Activated T-cell treated with anti-CD3 and anti-CD28 coated beads for 48 hours (primary cell): ENCODE data around the gene CDK7.
"Not testable (repeated sequence)": the region's sequence is repeated elsewhere in the genome, so short reads cannot be mapped to it uniquely, and the experiment has no call there.

Experiments used
- DNase-seq: peaks from one replicate; pipeline ENCODE4 v3.0.0-alpha.2; 2020; ENCODE audit warnings: low read depth

Gene CDK7

DNA sequence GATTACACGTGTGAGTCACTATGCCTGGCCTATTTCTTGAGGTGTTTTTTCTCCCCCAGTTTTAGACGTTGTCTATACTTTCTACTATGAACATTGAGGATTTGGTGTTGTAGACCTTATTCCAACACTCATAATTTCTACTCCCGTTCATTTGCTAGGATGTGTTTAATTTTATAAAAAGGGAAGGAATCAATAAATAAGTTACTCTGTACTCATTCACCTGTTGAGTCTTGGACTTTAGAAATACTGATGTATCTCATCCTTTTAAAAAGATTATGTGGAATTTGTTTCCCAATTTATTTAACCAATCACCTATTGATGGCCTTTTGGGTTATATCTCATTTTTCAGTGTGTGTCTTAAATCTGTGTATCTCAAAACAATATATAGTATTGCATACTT is 3.2 kb downstream of the CDK7 start:
- DNase-seq = no peak

DNA sequence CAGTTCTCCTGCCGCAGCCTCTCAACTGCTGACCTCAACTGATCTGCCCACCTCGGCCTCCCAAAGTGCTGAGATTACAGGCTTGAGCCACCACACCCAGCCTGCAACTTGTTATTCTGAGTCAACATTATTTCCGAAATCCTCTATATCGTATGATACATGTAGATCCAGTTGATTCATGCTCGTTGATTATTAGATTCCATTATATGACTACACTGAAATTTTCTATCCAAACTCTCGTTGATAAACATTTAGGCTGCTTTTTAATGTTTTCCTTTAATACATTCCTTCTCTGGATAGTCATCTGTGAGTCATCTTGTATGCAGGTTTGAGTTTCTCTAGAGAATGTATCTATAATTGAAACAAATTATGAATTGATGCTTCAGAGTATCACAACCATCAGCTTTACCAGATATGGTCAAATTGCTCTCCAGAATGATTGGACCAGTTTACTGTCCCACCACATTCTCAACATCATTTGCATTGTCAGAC is 4.1 kb downstream of the CDK7 start:
- no peak for DNase-seq

DNA sequence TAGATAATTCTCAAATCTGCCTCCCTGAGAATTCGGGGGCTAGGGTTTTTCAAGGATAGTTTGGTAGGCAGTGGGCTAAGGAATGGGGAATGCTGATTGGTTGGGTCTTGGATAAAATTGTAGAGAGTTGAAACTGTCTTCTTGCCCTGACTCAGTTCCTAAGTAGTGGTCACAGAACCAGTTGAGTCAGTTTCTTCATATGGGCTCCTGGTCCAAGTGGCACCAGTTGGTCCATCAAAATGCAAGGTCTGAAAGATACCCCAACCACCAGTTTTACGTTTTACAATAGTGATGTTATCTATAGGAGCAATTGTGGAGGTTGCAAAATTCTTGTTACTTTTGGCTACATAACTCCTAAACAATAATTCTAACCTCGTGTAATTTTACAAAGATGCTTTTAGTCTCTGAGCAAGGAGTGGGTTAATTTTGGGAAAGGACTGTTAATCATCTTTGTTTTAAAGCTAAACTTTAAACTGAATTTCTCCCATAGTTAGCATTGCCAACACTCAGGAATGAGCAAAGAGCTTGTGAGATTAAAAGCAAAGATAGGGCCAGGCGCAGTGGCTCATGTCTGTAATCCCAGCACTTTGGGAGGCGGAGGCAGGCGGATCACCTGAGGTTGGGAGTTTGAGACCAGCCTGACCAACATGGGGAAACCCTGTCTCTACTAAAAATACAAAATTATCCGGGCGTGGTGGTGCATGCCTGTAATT is 7.7 kb downstream of the CDK7 start:
- DNase-seq = no peak

GRCh38 chr5:69245031-69245430 is 10.3 kb downstream of the CDK7 start:
- DNase-seq = no peak

- DNase-seq = no peak
Observed at GRCh38 chr5:69248019-69248418, 13.3 kb downstream of the CDK7 start.

- no peak for DNase-seq
Observed at GRCh38 chr5:69250593-69250992, 15.9 kb downstream of the CDK7 start.

- DNase-seq = no peak
Observed at GRCh38 chr5:69252437-69252836, 17.8 kb downstream of the CDK7 start.

- not testable (repeated sequence) for DNase-seq
Observed at GRCh38 chr5:69255940-69256339, 21.3 kb downstream of the CDK7 start.

DNA sequence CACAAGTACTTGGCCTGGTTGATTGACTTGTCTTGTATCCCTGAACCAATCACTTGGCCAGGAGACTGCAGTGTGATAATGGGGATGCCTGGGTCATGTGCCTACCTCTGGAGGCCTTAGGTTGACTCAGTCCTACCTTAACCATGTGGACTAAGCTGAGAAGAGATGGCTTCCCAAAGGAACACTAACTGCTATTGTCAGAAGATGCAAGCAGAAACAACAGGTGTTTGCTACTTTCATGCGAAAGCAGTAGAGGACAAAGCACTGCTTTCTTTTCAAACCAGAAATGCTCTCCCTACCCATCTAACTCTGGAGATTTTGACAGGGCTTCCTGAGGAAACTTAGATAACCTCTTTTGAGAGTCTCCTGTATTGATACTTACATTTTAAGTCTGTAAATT is 22.9 kb downstream of the CDK7 start:
- no peak for DNase-seq

DNA sequence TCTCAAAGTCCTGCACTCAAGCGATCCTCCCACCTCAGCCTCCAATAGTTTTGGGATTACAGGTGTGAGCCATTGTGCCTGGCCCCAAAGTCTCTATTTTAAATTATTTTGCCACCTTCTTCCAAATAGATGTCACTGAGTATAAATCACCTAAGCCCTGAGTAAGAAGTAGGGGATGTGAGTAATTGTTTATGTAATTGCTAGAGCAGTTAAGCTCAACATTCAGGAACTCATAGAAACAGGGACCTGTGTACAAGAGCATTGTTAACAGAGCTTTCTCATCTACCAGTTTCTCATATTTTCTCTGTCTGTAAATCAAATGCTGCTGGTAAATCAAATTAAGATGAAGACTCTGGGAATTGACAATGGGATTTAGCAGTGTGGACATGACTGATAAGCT is 26.3 kb downstream of the CDK7 start:
- no peak for DNase-seq

DNA sequence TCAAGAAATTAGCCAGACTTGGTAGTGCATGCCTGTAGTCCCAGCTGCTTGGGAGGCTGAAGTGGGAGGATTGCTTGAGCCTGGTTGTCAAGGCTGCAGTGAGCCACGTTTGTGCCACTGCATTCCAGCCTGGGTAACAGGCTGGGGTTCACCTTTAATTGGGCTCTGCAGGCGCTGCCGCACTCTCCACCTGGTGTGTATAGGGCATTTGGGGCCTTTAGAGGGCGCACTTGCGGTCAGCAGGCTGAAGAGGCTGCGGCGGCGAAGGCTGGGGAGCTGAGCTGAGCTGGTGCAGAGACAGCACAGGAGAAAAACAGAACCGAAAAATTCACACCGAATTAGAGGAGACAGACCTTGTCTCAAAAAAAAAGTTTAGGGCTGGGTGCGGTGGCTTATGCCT is 31.2 kb downstream of the CDK7 start:
- no peak for DNase-seq

DNA sequence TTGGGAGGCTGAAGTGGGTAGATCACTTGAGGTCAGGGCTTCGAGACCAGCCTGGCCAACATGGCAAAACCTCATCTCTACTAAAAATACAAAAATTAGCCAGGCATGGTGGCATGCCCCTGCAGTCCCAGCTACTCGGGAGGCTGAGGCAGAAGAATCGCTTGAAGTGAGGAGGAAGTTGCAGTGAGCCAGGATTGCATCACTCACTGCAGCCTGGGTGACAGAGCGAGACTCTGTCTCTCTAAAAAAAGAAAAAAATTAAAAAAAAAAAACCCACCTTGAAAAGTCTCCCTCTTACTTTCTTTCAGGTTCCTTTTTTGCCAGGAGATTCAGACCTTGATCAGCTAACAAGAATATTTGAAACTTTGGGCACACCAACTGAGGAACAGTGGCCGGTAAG is 34.2 kb downstream of the CDK7 start:
- no peak for DNase-seq

- no peak for DNase-seq
Observed at GRCh38 chr5:69270840-69271239, 36.2 kb downstream of the CDK7 start.

GRCh38 chr5:69271376-69271775 is 36.7 kb downstream of the CDK7 start:
- DNase-seq = no peak

- DNase-seq = no peak
Observed at GRCh38 chr5:69275563-69275962, 40.9 kb downstream of the CDK7 start.

DNA sequence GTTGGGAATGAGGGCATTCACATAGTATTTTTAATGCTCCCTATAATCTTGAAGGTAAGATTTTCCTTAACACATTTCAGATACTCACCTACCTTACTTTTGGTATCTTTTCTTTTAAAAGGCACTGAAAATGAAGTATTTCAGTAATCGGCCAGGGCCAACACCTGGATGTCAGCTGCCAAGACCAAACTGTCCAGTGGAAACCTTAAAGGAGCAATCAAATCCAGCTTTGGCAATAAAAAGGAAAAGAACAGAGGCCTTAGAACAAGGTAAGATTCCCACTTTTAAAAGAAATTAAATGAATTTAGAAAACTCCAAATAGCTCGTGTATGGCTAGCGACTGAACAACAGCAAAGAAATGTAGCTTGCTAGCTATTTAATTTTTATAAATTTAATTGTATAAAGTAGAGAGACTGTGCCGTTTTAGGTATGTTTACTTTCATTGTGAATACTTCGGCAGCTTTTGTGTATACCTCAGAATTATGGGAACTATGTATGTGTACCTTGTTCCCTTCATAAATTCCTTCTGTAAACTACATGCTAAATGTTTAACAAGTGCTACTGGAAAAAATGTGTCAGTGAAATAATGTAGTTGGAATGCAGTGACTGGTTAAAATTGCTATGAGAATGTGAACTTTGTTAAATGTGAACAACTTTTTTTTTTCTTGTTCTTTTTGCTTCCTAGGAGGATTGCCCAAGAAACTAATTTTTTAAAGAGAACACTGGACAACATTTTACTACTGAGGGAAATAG is 41.9 kb downstream of the CDK7 start:
- no peak for DNase-seq

DNA sequence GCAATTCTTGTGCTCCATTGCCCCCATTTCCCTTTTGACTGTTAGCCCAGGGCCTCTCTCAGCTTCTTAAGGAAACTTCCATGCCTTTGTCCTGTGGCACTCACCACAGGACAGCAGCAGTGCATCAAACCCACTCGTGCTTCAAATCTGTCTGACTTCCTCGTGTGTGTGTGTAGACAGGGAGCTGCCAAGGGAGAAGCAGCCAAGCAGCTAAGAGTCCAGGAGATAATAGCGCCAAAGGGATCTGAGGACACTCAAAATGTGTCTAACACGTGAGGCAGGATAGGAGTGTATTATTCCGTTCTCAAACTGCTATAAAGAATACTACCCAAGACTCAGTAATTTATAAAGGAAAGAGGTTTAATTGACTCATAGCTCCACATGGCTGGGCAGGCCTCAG is 44.8 kb downstream of the CDK7 start:
- no peak for DNase-seq

- DNase-seq = no peak
Observed at GRCh38 chr5:69281114-69281513, 46.4 kb downstream of the CDK7 start.

- no peak for DNase-seq
Observed at GRCh38 chr5:69284203-69284602, 49.5 kb downstream of the CDK7 start.

DNA sequence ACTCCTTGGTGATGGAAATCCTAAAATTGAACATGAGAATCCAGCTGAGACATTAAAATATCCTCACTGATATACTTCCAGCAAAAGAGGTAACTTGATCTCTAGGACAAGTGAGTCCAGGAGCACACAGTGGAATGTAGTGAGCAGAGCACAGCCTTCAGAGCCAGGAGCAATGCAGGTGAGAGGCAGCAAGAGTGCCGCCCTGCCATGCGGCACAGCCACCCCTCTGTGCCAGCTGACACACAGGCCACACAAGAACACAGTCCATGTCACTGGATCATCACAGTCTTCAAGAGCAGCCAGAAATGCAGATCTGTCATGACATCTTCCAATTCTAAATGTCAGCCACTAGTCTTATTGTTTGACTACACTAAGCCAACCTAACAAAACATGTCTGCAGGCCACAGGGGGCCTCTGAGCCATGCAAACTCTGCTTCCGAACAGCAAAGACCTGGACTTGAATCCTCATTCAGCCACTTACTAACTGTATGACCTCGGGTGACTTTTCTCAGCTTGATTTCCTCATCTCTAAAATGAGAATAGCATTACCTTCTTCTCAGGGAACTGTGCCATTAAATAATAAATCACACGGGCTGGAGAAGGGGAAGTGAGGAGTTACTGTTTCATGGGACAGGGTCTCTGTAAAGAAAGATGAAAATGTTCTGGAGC is 50.9 kb downstream of the CDK7 start:
- DNase-seq = no peak

GRCh38 chr5:69288069-69288468 is 53.4 kb downstream of the CDK7 start:
- DNase-seq = no peak

DNA sequence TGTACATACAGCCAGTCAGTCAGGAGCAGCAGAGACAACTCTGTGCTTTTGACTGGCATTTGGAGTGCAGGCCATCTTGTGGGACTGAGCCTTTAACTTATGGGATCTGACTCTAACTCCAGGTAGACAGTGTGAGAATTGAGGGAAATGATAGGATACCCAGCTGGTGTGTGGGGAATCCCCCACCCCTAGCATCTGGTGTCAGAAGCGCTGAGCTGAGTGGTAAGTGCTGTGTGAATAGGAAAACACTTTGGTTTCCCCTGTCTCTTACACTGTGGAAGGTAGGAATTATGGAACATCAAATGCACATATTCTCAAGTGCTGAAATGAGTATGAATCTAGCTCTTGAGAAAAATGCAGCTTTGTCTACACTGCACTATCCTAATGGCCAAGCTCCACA is 54.0 kb downstream of the CDK7 start:
- DNase-seq = no peak

GRCh38 chr5:69292306-69292705 is 57.6 kb downstream of the CDK7 start:
- DNase-seq = no peak
